Mucosa of descending colon (tissue), 3 donors: ENCODE data around the gene COL24A1. TPM values are rescaled to one million over a fixed set of nuclear protein-coding genes. Genes with fewer than 3 reads are reported as not detected.
"Not testable (repeated sequence)": the region's sequence is repeated elsewhere in the genome, so short reads cannot be mapped to it uniquely, and the experiment has no call there.

ENCODE experiments used
- ATAC-seq: fragments of 200-7000 bp; cut with Tn5 transposase; one replicate; pipeline ENCODE4 v1.9.1; 2020; ENCODE audit warnings: mild to moderate bottlenecking, moderate library complexity
- DNase-seq, 3 donors: peaks; one replicate each; pipeline ENCODE4 v3.0.0-alpha.2; 2020
- H3K36me3 ChIP-seq: fragments of 200-600 bp; one replicate; pipeline ENCODE4 v1.8.0; 2021; ENCODE audit warnings: low read depth, mild to moderate bottlenecking
- H3K4me1 ChIP-seq: fragments of 200-600 bp; one replicate; pipeline ENCODE4 v1.8.0; 2021; ENCODE audit warnings: low read depth, mild to moderate bottlenecking
- H3K4me3 ChIP-seq: fragments of 200-600 bp; one replicate; pipeline ENCODE4 v1.8.0; 2021; ENCODE audit warnings: mild to moderate bottlenecking
- H3K9me3 ChIP-seq: fragments of 200-600 bp; one replicate; pipeline ENCODE4 v1.8.0; 2021; ENCODE audit warnings: mild to moderate bottlenecking
- CTCF ChIP-seq: fragments of 200-600 bp; IDR thresholded peaks from one replicate; pipeline ENCODE4 v1.8.0; 2022; ENCODE audit warnings: antibody characterized with exemption, mild to moderate bottlenecking
- intact Hi-C, 2 donors: fragments of 100-400 bp; cut with DNase I in 1 of 2; cut with micrococcal nuclease in 1 of 2; formaldehyde crosslinking; loops; one replicate each; pipeline versions ENCODE4 v1.11.0 to v1.11.1; 2022; cut with DNase I, micrococcal nuclease
- total RNA-seq, 3 donors: library from RNA; stranded (reverse); fragmentation: NEBNext Ultra II Directional in 2 of 3; extraction: Animal tissue kit (Norgen Biotek cat#: 25700) in 2 of 3; gene quantifications; one replicate each; pipeline versions ENCODE4 v1.2.1 to v1.2.4, GENCODE V29; 2021 to 2023
- donor health status: DM: no; HTN: no; CAD: no; lungs with moderate emphysema.
- donor health status: DM: no; HTN: no; CAD: no.
- donor health status: DM: no; HTN: yes; CAD: no.

Gene COL24A1
- total RNA-seq, 3 donors from 2014 or later, result 0.41 to 6.2 (median 1.1) TPM

- Histone ChIP-seq H3K9me3 (peaks cover 3% of the 10 kb centered on the region), H3K36me3 (no peaks in the 10 kb centered on the region), H3K4me3 (no peak overlapping the region), H3K4me1 (no peaks in the 10 kb centered on the region)
- intact Hi-C loops, result no loop called here
- ATAC-seq (no peak), DNase-seq (no peak)
- TF ChIP-seq CTCF, result no peak
Observed at GRCh38 chr1:85976516-85977205, 179.9 kb downstream of the COL24A1 start.

GRCh38 chr1:85975912-85976371, 180.6 kb downstream of the COL24A1 start:
- H3K4me1 ChIP-seq, result no peaks in the 10 kb centered on the region
- H3K4me3 ChIP-seq, result no peak overlapping the region
- intact Hi-C loops, result no loop called here
- no peak for ATAC-seq
- DNase-seq, result no peak
- TF ChIP-seq CTCF, result no peak
- peaks cover 3% of the 10 kb centered on the region for H3K9me3 ChIP-seq
- no peaks in the 10 kb centered on the region for H3K36me3 ChIP-seq

- no peak for TF ChIP-seq CTCF
- intact Hi-C loops, result no loop called here
- ATAC-seq (no peak), DNase-seq (no peak)
- H3K36me3 ChIP-seq, result no peaks in the 10 kb centered on the region
- no peak overlapping the region for H3K4me3 ChIP-seq
- no peaks in the 10 kb centered on the region for H3K9me3 ChIP-seq
- H3K4me1 ChIP-seq, result no peaks in the 10 kb centered on the region
Observed at GRCh38 chr1:85962457-85962856, 194.1 kb downstream of the COL24A1 start.

GRCh38 chr1:85957760-85958159, 198.8 kb downstream of the COL24A1 start:
- no peak for ATAC-seq
- intact Hi-C loops, result no loop called here
- H3K36me3 ChIP-seq, result no peaks in the 10 kb centered on the region
- DNase-seq, result no peak
- H3K9me3 ChIP-seq, result no peaks in the 10 kb centered on the region
- H3K4me1 ChIP-seq, result no peaks in the 10 kb centered on the region
- TF ChIP-seq CTCF, result no peak
- H3K4me3 ChIP-seq, result no peak overlapping the region

GRCh38 chr1:85955218-85955617, 201.4 kb downstream of the COL24A1 start:
- H3K9me3 ChIP-seq, DNase-seq, H3K4me3 ChIP-seq, intact Hi-C loops, H3K36me3 ChIP-seq, H3K4me1 ChIP-seq, ATAC-seq: not testable (repeated sequence)

- H3K9me3 ChIP-seq, result no peaks in the 10 kb centered on the region
- intact Hi-C loops, result no loop called here
- no peaks in the 10 kb centered on the region for H3K36me3 ChIP-seq
- peak in 1 of 3 donors; percentile 26 for DNase-seq
- no peaks in the 10 kb centered on the region for H3K4me1 ChIP-seq
- no peak overlapping the region for H3K4me3 ChIP-seq
- peak; percentile 37 for ATAC-seq
- no peak for TF ChIP-seq CTCF
Observed at GRCh38 chr1:85952460-85952859, 204.1 kb downstream of the COL24A1 start.
